Measurements from ENCODE around the gene TECPR2. TPM values are rescaled to one million over a fixed set of nuclear protein-coding genes. Genes with fewer than 3 reads are reported as not detected.

TECPR2 gene
- total and polyA plus RNA-seq, 2 of the 13 experiments (the other 11 are each of a cell fraction or from before 2014, with no cell fraction given) = 3.5 to 5.7 TPM

DNA sequence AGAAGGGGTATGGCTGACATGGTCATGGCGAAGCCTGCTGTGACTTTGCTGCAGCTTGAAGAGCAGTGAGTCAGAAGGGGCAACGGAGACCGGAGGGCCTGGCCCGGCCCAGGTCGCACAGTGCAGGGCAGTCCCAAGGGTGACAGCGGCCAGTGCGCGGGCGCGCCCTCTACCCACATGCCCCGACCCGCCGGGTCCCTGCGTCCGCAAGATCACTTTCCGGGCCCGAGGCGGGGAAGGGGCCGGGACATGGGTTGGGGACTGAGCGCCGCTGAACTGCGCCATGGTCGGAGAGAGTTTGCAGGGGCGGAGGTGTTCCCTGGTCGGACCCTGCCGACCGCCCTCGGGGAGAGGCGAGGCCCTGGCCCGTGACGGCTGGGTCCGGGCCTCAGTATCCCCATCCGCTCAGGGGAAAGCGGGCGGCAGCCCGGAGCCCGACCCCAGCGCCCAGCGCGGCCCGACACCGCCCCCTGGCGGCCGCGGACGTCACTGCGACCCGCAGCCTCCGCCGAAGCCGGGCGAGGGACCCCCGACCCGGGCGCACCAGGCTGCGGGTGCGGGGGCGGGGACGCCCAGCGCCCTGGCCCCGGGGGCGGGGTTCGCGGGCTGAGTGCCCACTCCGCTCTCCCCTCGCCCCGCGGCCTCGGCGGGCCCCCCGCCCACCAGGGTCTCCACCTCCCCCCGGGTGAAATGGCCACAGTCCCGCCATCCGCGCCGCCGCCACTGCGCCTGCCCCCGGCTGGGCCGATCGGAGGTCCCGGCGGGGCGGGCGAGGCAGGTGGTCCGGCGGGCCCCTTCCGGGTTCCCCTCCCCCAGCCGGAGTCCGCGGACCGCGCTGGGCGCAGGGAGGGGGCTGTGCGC, 154.0 kb downstream of the TECPR2 start (continued):
- TF ChIP-seq HNF1A (IDR thresholded peaks at IDR 0.05; ENCODE audit: low read depth) = no peak
- 0 out of 2 replicates have a peak, but pooled peaks have one; percentile 29 for TF ChIP-seq HNF1A (CRISPR knock-in tag; IDR thresholded peaks at IDR 0.05; ENCODE audit: borderline replicate concordance)
- TF ChIP-seq ZNF451 (CRISPR knock-in tag; IDR thresholded peaks at IDR 0.05) = no peak
- no peak for TF ChIP-seq SNAI1 (CRISPR knock-in tag; IDR thresholded peaks at IDR 0.05; ENCODE audit: borderline replicate concordance)
- TF ChIP-seq RAD51 (IDR thresholded peaks at IDR 0.05; ENCODE audit: borderline replicate concordance) = no peak
- TF ChIP-seq EP300 (IDR thresholded peaks at IDR 0.05; ENCODE audit: low read depth in 2 of 2, low read length in 2 of 2) = no peak
- TF ChIP-seq EP300 (CRISPR knock-in tag; IDR thresholded peaks at IDR 0.05; ENCODE audit: borderline replicate concordance) = no peak
- peak; percentile 25 for TF ChIP-seq U2AF1 (optimal IDR thresholded peaks at IDR 0.05; ENCODE audit: low read depth, low read length)
- TF ChIP-seq ZNF672 (CRISPR knock-in tag; IDR thresholded peaks at IDR 0.05) = no peak
- TF ChIP-seq ZNF432 (CRISPR knock-in tag; IDR thresholded peaks at IDR 0.05; ENCODE audit: borderline replicate concordance) = no peak
- no peak for TF ChIP-seq SYNCRIP (IDR thresholded peaks at IDR 0.05; ENCODE audit: insufficient read depth, low read depth, low read length)
- no peak for TF ChIP-seq CEBPZ (IDR thresholded peaks at IDR 0.05; ENCODE audit: low read length)
- peak; percentile 42 for TF ChIP-seq HNF4A (CRISPR knock-in tag; IDR thresholded peaks at IDR 0.05)
- no peak for TF ChIP-seq FOXP1 (IDR thresholded peaks at IDR 0.05)
- TF ChIP-seq FOXP1 (CRISPR knock-in tag; IDR thresholded peaks at IDR 0.05) = no peak
- no peak for TF ChIP-seq ZNF652 (CRISPR knock-in tag; IDR thresholded peaks at IDR 0.05; ENCODE audit: borderline replicate concordance, low read depth)
- no peak for TF ChIP-seq HOMEZ (CRISPR knock-in tag; IDR thresholded peaks at IDR 0.05; ENCODE audit: low read depth)
- no peak; the same call in 1 of the 2 replicates for TF ChIP-seq FOXA3 (CRISPR knock-in tag; IDR thresholded peaks at IDR 0.05)
- TF ChIP-seq NR2C2 (CRISPR knock-in tag; IDR thresholded peaks at IDR 0.05; ENCODE audit: borderline replicate concordance) = no peak
- TF ChIP-seq IRF1 (CRISPR knock-in tag; IDR thresholded peaks at IDR 0.05; ENCODE audit: low read depth) = no peak
